ENCODE measurements around the gene KIF18B. TPM values are rescaled to one million over a fixed set of nuclear protein-coding genes. Genes with fewer than 3 reads are reported as not detected.

The KIF18B gene
- total RNA-seq, 1 experiment from 2014 or later: 82.2 TPM

DNA sequence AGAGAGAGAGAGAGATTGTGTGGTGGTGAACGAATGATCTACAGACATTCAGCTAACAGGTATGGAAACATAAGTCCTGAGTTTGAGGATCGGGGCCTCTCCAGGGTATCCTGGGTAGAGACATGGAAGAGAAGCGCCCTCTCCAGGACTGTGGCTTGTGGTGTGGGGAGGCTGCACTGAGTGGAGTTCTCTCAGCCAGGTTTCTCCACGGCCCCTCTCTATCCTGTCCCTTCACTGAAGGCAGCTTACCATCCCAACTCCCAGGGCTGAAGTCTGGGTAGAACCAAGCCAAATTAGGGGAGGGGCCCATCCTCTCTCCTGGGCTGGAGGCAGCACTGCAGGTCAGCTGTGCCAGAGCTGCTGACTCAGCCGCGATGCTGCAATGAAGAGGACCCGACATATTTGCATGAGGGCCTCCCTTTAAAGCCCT, 14.4 kb upstream of the KIF18B start (continued):
- TF ChIP-seq, protein P1, sequence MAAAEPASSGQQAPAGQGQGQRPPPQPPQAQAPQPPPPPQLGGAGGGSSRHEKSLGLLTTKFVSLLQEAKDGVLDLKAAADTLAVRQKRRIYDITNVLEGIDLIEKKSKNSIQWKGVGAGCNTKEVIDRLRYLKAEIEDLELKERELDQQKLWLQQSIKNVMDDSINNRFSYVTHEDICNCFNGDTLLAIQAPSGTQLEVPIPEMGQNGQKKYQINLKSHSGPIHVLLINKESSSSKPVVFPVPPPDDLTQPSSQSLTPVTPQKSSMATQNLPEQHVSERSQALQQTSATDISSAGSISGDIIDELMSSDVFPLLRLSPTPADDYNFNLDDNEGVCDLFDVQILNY (CRISPR knock-in tag; IDR thresholded peaks at IDR 0.05): no peak

DNA sequence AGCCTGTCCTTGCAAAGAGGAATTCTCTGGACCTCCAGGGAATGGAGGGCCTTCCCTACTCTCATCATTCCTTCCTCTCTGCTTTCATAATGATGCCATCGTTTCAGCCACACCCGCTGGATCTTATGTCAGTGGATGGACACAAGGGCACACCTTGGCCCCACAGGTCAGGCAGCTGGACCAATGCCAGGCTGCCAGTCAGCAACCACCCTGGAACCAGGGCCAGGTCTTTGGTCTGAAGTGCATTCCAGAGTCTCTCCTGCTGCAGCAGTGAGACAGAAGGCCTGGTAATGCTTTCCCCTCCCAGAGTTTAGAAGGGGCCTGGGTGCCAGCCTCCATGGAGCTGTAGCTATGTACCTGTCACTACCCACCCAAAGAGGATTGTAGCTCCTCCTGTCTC, 13.1 kb upstream of the KIF18B start:
- CTCF ChIA-PET: interaction anchor here (1.0 to 8.2 kb wide), 8 partner anchors 10 to 83 kb away, joined by 3 to 76 read pairs (median 6); no protein-coding TSS in a partner anchor
- ATAC-seq (no peak), DNase-seq (ENCODE audit: low spot score) (no peak)
- no peak overlapping the region for H3K4me3 Mint-ChIP-seq
- POLR2A ChIA-PET: no interaction called here
- peaks cover 48% of the 10 kb centered on the region for H3K27me3 Mint-ChIP-seq (ENCODE audit: low read depth)
- no peaks in the 10 kb centered on the region for H3K36me3 Mint-ChIP-seq
- H3K4me1 Mint-ChIP-seq: peaks cover 6% of the 10 kb centered on the region
- H3K9me3 Mint-ChIP-seq: no peaks in the 10 kb centered on the region
- H3K27ac Mint-ChIP-seq: no peak overlapping the region
- TF ChIP-seq, protein P2, sequence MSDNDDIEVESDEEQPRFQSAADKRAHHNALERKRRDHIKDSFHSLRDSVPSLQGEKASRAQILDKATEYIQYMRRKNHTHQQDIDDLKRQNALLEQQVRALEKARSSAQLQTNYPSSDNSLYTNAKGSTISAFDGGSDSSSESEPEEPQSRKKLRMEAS (CRISPR knock-in tag; IDR thresholded peaks at IDR 0.05): no peak

DNA sequence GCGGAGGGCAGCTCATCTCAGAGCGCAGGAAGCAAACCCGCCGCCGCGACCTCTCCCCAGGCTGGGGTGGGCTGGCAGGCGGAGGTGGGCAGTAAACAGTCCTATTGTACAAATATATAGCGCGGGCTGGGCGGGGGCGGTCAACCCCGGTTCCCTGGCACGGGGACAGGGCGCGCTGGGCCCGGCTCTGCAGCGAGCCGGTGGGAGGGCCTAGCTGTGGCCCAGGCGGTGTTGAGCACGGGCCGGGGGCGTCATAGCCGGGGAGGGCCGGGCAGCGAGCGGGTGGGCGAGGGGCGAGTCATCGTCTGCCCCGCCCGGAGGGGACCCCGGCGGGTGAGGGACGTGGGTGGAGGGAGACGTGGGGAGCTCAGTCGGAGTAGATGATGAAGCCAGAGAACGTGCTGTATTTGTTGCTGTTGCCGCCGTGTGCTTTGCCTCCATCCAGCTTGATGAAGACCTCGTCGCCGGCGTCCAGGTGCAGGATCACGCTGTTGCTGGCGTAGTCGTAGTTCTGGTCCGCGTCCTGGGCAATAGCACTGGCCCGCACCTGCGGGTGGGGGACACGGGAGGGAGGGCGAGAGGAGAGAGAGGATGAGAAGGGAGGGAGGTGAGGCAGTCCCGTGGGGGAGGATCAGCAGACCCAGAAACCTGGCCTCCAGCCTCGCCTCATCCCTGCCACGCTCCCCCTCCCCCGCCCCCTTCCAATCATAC, 12.4 kb upstream of the KIF18B start:
- TF ChIP-seq ZNF416 (CRISPR knock-in tag; IDR thresholded peaks at IDR 0.05): no peak
- no peak for DNase-seq (ENCODE audit: low spot score)
- peaks cover 6% of the 10 kb centered on the region for H3K4me1 Mint-ChIP-seq
- no peak overlapping the region for H3K27ac Mint-ChIP-seq
- peaks cover 43% of the 10 kb centered on the region for H3K27me3 Mint-ChIP-seq (ENCODE audit: low read depth)
- no peaks in the 10 kb centered on the region for H3K9me3 Mint-ChIP-seq
- no peaks in the 10 kb centered on the region for H3K36me3 Mint-ChIP-seq
- CTCF ChIA-PET: interaction anchor here (0.7 to 8.2 kb wide), 9 partner anchors 9 to 335 kb away, joined by 3 to 76 read pairs (median 7); partner anchors contain the start of gene C1QL1
- POLR2A ChIA-PET: interaction anchor here (1.0 to 1.5 kb wide), 2 partner anchors 13 to 189 kb away, joined by 3 to 6 read pairs; partner anchors contain the start of gene KIF18B
- ATAC-seq: peak; percentile 13
- H3K4me3 Mint-ChIP-seq: no peak overlapping the region; the same call in 1 of the 2 replicates

DNA sequence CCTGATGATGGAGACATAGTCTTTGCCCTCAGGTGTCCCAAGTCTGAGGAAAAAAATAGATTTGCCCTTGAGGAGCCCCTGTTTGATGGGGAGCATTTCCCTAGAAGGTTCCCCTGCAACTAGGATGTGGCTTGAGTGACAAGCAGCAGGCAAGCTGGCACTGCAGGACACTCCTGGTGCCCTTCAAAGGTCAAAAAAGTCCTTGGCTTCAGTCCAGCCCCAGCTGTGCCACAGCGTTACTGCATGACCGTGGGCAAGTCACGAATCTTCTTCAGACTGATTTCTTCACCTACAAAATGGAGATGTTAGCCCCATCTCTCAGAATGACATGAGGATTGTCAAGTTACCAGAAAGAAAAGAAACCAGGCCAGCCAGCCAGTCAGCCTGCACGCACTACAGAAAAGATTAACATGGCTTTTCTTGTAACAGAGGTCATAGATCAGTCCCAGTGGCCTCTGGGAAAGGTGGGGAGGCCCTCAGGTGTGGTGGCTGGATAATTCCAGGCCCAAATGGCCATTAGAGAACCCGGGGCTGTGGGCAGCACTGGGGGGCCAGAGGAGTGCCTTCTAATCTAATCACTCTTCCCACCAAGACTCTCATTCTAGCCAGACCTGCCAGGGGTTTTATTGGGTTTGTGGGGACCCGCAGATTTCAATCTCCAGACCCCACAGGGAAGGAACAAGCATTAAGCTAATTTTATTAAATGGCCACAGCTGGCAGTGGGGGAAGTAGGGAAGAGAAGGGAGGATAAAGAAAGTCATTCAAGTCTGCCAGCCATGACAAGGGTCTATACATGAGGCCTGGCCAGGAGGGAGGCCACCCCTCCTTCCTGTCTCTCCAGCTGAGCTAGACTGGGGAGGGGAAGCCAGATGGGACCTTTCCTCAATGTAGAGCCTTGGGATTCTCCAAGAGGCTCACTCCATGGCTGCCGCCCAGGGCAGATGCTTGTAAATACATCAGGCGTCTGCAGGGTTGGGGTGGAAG, 9.7 kb upstream of the KIF18B start:
- no peaks in the 10 kb centered on the region for H3K9me3 Mint-ChIP-seq
- ATAC-seq: no peak
- no peaks in the 10 kb centered on the region for H3K36me3 Mint-ChIP-seq
- no peak overlapping the region for H3K4me3 Mint-ChIP-seq
- TF ChIP-seq, protein P3, sequence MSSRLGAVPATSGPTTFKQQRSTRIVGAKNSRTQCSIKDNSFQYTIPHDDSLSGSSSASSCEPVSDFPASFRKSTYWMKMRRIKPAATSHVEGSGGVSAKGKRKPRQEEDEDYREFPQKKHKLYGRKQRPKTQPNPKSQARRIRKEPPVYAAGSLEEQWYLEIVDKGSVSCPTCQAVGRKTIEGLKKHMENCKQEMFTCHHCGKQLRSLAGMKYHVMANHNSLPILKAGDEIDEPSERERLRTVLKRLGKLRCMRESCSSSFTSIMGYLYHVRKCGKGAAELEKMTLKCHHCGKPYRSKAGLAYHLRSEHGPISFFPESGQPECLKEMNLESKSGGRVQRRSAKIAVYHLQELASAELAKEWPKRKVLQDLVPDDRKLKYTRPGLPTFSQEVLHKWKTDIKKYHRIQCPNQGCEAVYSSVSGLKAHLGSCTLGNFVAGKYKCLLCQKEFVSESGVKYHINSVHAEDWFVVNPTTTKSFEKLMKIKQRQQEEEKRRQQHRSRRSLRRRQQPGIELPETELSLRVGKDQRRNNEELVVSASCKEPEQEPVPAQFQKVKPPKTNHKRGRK (CRISPR knock-in tag; IDR thresholded peaks at IDR 0.05; ENCODE audit: borderline replicate concordance): no peak
- TF ChIP-seq SMAD4 (CRISPR knock-in tag; IDR thresholded peaks at IDR 0.05) (no peak), MYBL2 (CRISPR knock-in tag; IDR thresholded peaks at IDR 0.05) (no peak), EMX1 (CRISPR knock-in tag; IDR thresholded peaks at IDR 0.05) (no peak), CREM (CRISPR knock-in tag; IDR thresholded peaks at IDR 0.05) (no peak), FOXJ3 (CRISPR knock-in tag; IDR thresholded peaks at IDR 0.05; ENCODE audit: borderline replicate concordance) (no peak), ZNF396 (CRISPR knock-in tag; IDR thresholded peaks at IDR 0.05; ENCODE audit: borderline replicate concordance) (no peak), JUN (CRISPR knock-in tag; IDR thresholded peaks at IDR 0.05) (no peak), JAZF1 (CRISPR knock-in tag; IDR thresholded peaks at IDR 0.05) (no peak), GRHL2 (CRISPR knock-in tag; IDR thresholded peaks at IDR 0.05; ENCODE audit: insufficient replicate concordance, severe bottlenecking) (no peak), FOXP1 (CRISPR knock-in tag; IDR thresholded peaks at IDR 0.05; ENCODE audit: borderline replicate concordance) (no peak)
- peaks cover 9% of the 10 kb centered on the region for H3K4me1 Mint-ChIP-seq
- CTCF ChIA-PET: interaction anchor here (1.1 to 8.2 kb wide), 5 partner anchors 9 to 192 kb away, joined by 3 to 76 read pairs (median 6); no protein-coding TSS in a partner anchor
- H3K27ac Mint-ChIP-seq: no peak overlapping the region
- POLR2A ChIA-PET: no interaction called here
- DNase-seq (ENCODE audit: low spot score): no peak
- H3K27me3 Mint-ChIP-seq (ENCODE audit: low read depth): peaks cover 23% of the 10 kb centered on the region
